ENCODE data around the gene GPNMB.

GPNMB gene

DNA sequence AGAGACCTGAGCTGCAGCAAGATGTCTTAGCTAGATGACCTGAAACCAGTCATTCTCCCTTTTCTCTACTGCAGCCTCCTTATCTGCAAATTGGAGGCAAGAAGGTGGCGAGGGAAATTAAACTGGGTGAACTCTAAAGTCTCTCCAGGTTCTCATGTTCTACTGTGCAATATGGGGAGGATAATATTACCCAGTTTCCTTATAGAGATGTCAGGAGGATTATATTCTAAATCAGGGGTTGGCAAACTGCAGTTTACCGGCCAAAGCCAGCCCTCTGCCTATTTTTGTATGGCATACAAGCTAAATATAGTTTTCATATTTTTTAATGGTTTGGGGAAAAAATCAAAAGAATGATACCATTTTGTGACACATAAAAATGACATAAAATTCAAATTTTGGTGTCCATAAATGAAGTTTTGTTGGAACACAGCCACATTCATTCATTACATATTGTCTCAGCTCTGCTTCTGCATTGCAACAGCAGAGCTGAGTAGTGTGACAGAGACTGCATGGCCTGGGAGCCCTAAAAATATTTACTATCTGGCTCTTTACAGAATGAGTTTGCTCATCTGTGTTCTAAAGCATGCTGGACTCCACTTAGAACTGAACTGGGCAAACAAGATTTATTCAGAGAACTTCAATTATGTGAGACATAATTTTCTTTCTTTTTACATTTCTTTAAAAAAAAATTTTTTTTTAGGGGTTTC is 33.4 kb downstream of the GPNMB start:
- TF ChIP-seq, protein P1, sequence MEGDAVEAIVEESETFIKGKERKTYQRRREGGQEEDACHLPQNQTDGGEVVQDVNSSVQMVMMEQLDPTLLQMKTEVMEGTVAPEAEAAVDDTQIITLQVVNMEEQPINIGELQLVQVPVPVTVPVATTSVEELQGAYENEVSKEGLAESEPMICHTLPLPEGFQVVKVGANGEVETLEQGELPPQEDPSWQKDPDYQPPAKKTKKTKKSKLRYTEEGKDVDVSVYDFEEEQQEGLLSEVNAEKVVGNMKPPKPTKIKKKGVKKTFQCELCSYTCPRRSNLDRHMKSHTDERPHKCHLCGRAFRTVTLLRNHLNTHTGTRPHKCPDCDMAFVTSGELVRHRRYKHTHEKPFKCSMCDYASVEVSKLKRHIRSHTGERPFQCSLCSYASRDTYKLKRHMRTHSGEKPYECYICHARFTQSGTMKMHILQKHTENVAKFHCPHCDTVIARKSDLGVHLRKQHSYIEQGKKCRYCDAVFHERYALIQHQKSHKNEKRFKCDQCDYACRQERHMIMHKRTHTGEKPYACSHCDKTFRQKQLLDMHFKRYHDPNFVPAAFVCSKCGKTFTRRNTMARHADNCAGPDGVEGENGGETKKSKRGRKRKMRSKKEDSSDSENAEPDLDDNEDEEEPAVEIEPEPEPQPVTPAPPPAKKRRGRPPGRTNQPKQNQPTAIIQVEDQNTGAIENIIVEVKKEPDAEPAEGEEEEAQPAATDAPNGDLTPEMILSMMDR (IDR thresholded peaks at IDR 0.05; ENCODE audit: low read depth, low read length), result no peak
- Histone ChIP-seq H3K9me3 (ENCODE audit: severe bottlenecking) (no peaks in the 10 kb centered on the region), H3K4me3 (ENCODE audit: low read depth, low read length) (no peak overlapping the region), H3K36me3 (no peaks in the 10 kb centered on the region), H3K27me3 (ENCODE audit: insufficient read depth, low read depth, severe bottlenecking) (no peaks in the 10 kb centered on the region), H3K27ac (no peak overlapping the region)
- no peak for DNase-seq

GRCh38 chr7:23283086-23283485 is 36.5 kb downstream of the GPNMB start:
- H3K27me3 ChIP-seq (ENCODE audit: insufficient read depth, low read depth, severe bottlenecking), result no peaks in the 10 kb centered on the region
- no peak overlapping the region for H3K4me3 ChIP-seq (ENCODE audit: low read depth, low read length)
- no peak overlapping the region for H3K27ac ChIP-seq
- no peaks in the 10 kb centered on the region for H3K9me3 ChIP-seq (ENCODE audit: severe bottlenecking)
- TF ChIP-seq, protein P1 (IDR thresholded peaks at IDR 0.05; ENCODE audit: low read depth, low read length), result no peak
- H3K36me3 ChIP-seq, result no peaks in the 10 kb centered on the region
- no peak for DNase-seq

DNA sequence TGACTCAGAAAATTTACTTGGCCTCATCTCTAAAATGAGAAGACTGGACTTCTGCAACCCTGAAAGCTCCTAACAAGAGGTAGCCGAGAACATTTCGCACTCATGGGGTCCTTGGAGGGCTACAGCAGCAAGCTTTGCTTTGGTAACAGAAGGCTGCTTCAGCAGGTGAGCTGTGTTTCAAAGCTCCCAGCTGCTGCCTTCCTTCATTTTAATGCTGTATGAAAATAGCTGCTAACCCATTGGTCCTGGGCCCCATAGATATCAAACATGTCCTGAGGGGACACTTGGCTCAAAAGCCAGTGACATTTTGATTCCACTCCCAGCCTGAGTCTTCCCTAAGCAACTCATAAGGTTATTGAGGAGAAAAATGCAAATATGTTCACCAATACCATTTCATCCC is 38.3 kb downstream of the GPNMB start:
- DNase-seq, result no peak
- H3K9me3 ChIP-seq (ENCODE audit: severe bottlenecking), result no peaks in the 10 kb centered on the region
- H3K36me3 ChIP-seq, result no peaks in the 10 kb centered on the region
- H3K4me3 ChIP-seq (ENCODE audit: low read depth, low read length), result no peak overlapping the region
- TF ChIP-seq, protein P1 (IDR thresholded peaks at IDR 0.05; ENCODE audit: low read depth, low read length), result no peak
- no peaks in the 10 kb centered on the region for H3K27me3 ChIP-seq (ENCODE audit: insufficient read depth, low read depth, severe bottlenecking)
- H3K27ac ChIP-seq, result no peak overlapping the region

GRCh38 chr7:23285657-23286646 is 39.4 kb downstream of the GPNMB start:
- H3K36me3 ChIP-seq, result no peaks in the 10 kb centered on the region
- no peaks in the 10 kb centered on the region for H3K9me3 ChIP-seq (ENCODE audit: severe bottlenecking)
- no peak overlapping the region for H3K4me3 ChIP-seq (ENCODE audit: low read depth, low read length)
- no peak overlapping the region for H3K27ac ChIP-seq
- DNase-seq, result no peak
- TF ChIP-seq, protein P1 (IDR thresholded peaks at IDR 0.05; ENCODE audit: low read depth, low read length), result no peak
- H3K27me3 ChIP-seq (ENCODE audit: insufficient read depth, low read depth, severe bottlenecking), result no peaks in the 10 kb centered on the region

- H3K27ac ChIP-seq, result no peak overlapping the region
- no peaks in the 10 kb centered on the region for H3K36me3 ChIP-seq
- no peak overlapping the region for H3K4me3 ChIP-seq (ENCODE audit: low read depth, low read length)
- no peaks in the 10 kb centered on the region for H3K27me3 ChIP-seq (ENCODE audit: insufficient read depth, low read depth, severe bottlenecking)
- no peaks in the 10 kb centered on the region for H3K9me3 ChIP-seq (ENCODE audit: severe bottlenecking)
- TF ChIP-seq, protein P1 (IDR thresholded peaks at IDR 0.05; ENCODE audit: low read depth, low read length), result no peak
- no peak for DNase-seq
These were observed 41.0 kb downstream of the GPNMB start for GRCh38 chr7:23287612-23288011.
